ENCODE data around the gene PLA2G4B. TPM values are rescaled to one million over a fixed set of nuclear protein-coding genes. Genes with fewer than 3 reads are reported as not detected.

PLA2G4B gene
- total and polyA plus RNA-seq, 2 of the 8 experiments (the other 6 are each of a cell fraction or from before 2014, with no cell fraction given), result 4.2 to 9.2 TPM

- Histone ChIP-seq H4K91ac (replicated peaks; ENCODE audit: insufficient read length, low read length) (no peak overlapping the region), H2AK5ac (ENCODE audit: low read depth, low read length) (no peak overlapping the region), H3K79me1 (ENCODE audit: low read depth, low read length) (no peaks in the 10 kb centered on the region), H3K23ac (ENCODE audit: insufficient read length) (no peak overlapping the region), H2BK12ac (ENCODE audit: low read depth, low read length) (no peak overlapping the region), H3K27ac (ENCODE audit: low read depth, low read length) (no peak overlapping the region), H4K8ac (ENCODE audit: extremely low read depth, insufficient read depth, low read length) (peak overlapping the region; percentile 17; the same call in 1 of the 2 replicates), H3K4me1 (replicated peaks in 1 of 4; ENCODE audit: control insufficient read depth in 3 of 4, insufficient read depth in 4 of 4, low read length in 3 of 4) (no peaks in the 10 kb centered on the region; a peak in 2 of 7 replicates), H3K9me3 (ENCODE audit: insufficient read depth in 2 of 2, low read depth in 1 of 2, low read length in 1 of 2) (no peaks in the 10 kb centered on the region), H2AFZ (ENCODE audit: low read length) (no peak overlapping the region), H2BK20ac (ENCODE audit: low read length) (no peak overlapping the region), H3K27me3 (replicated peaks in 1 of 4; ENCODE audit: control insufficient read depth in 3 of 4, extremely low read depth in 1 of 4, insufficient read depth in 3 of 4, low read length in 3 of 4) (peaks cover 0 to 2% (median 0%) of the 10 kb centered on the region in 4 experiments; a peak in 1 of 7 replicates), H3K79me2 (ENCODE audit: control insufficient read depth in 1 of 2, insufficient read depth in 2 of 2, low read length in 2 of 2) (no peaks in the 10 kb centered on the region), H3K56ac (replicated peaks; ENCODE audit: insufficient read length, low read depth, low read length) (no peak overlapping the region), H3K14ac (ENCODE audit: insufficient read length) (no peak overlapping the region), H3K4me3 (ENCODE audit: extremely low read depth in 1 of 4, insufficient read depth in 2 of 4, low read depth in 3 of 4, low read length in 4 of 4) (no peak overlapping the region), H2BK15ac (ENCODE audit: low read length) (no peak overlapping the region), H3K9ac (replicated peaks in 1 of 4; ENCODE audit: extremely low read depth in 1 of 4, low read depth in 3 of 4, low read length in 3 of 4) (no peak overlapping the region), H3K23me2 (ENCODE audit: low read depth, low read length) (peaks cover 3% of the 10 kb centered on the region; the same call in 1 of the 2 replicates), H3K4ac (replicated peaks; ENCODE audit: insufficient read length, low read depth, low read length) (no peak overlapping the region), H3K18ac (ENCODE audit: extremely low read depth, low read length) (no peak overlapping the region), H3K4me2 (ENCODE audit: insufficient read depth in 1 of 2, low read depth in 2 of 2, low read length in 2 of 2) (no peak overlapping the region), H2BK5ac (ENCODE audit: low read depth, low read length) (no peak overlapping the region), H3K36me3 (ENCODE audit: control insufficient read depth in 2 of 4, insufficient read depth in 4 of 4, low read length in 3 of 4) (peaks cover 0 to 3% (median 0%) of the 10 kb centered on the region in 4 experiments; a peak in 4 of 8 replicates), H4K20me1 (replicated peaks in 1 of 2; ENCODE audit: control insufficient read depth in 1 of 2, insufficient read depth in 2 of 2, low read length in 2 of 2) (peaks cover 0 to 1% of the 10 kb centered on the region in 2 experiments), H2BK120ac (replicated peaks; ENCODE audit: low read depth, low read length) (no peak overlapping the region), H4K5ac (ENCODE audit: insufficient read length, low read depth, low read length) (no peak overlapping the region)
- no peak for FAIRE-seq
- ChIA-PET CTCF (ENCODE audit: partially characterized antibody) (interaction anchor here (0.6 to 3.5 kb wide), 9 partner anchors 11 to 125 kb away, joined by 3 to 32 read pairs (median 3); no protein-coding TSS in a partner anchor), POLR2A (ENCODE audit: partially characterized antibody) (interaction anchor here (1.6 to 1.7 kb wide), 2 partner anchors 48 to 49 kb away, joined by 4 to 5 read pairs; partner anchors contain the start of gene MAPKBP1)
- 97% methylated on average over 4 of the region's 6 CpGs; no CpG with 5 or more reads in 1 of the 2 experiments for WGBS, 2 experiments (ENCODE audit: extremely low coverage in 1 of 2, insufficient coverage in 1 of 2, insufficient read length in 1 of 2, insufficient replicate concordance in 2 of 2, low coverage in 1 of 2, low lambda C conversion rate in 2 of 2, missing lambda C conversion rate in 1 of 2)
- DNase-seq (ENCODE audit: low read depth in 1 of 2, low spot score in 2 of 2), result no peak
- TF ChIP-seq POLR2AphosphoS5 (IDR thresholded peaks at IDR 0.05; ENCODE audit: low read depth, low read length), result no peak
- no peak for TF ChIP-seq SP1 (IDR thresholded peaks at IDR 0.05; ENCODE audit: low read depth, low read length)
- no peak for TF ChIP-seq SP2 (IDR thresholded peaks at IDR 0.05; ENCODE audit: low read length)
- TF ChIP-seq KDM5A (IDR thresholded peaks at IDR 0.05; ENCODE audit: low read length), result no peak
- no peak for TF ChIP-seq BACH1 (IDR thresholded peaks at IDR 0.05; ENCODE audit: low read length)
- no peak for TF ChIP-seq ZNF274 (IDR thresholded peaks at IDR 0.05; ENCODE audit: borderline replicate concordance, extremely low read depth, low read length)
- TF ChIP-seq GABPA (IDR thresholded peaks at IDR 0.05; ENCODE audit: borderline replicate concordance, insufficient read depth, low read length), result no peak
- TF ChIP-seq CEBPB (IDR thresholded peaks at IDR 0.05; ENCODE audit: low read depth, low read length), result no peak
- TF ChIP-seq RBBP5 (IDR thresholded peaks at IDR 0.05; ENCODE audit: borderline replicate concordance, low read depth, low read length), result no peak
- TF ChIP-seq TEAD4 (IDR thresholded peaks at IDR 0.05; ENCODE audit: low read depth, low read length), result no peak
- TF ChIP-seq ATF2 (IDR thresholded peaks at IDR 0.05; ENCODE audit: low read length), result no peak
- no peak for TF ChIP-seq PHF8 (conservative IDR thresholded peaks at IDR 0.05; ENCODE audit: low read depth, low read length)
- no peak for TF ChIP-seq SRF (IDR thresholded peaks at IDR 0.05; ENCODE audit: low read depth, low read length)
Observed at GRCh38 chr15:41822471-41822870, 16.2 kb upstream of the PLA2G4B start.
